ENCODE results near the gene VKORC1. TPM values are rescaled to one million over a fixed set of nuclear protein-coding genes. Genes with fewer than 3 reads are reported as not detected.

VKORC1 gene
- total and polyA plus RNA-seq, 2 experiments from 2014 or later = 89.6 to 100 TPM

DNA sequence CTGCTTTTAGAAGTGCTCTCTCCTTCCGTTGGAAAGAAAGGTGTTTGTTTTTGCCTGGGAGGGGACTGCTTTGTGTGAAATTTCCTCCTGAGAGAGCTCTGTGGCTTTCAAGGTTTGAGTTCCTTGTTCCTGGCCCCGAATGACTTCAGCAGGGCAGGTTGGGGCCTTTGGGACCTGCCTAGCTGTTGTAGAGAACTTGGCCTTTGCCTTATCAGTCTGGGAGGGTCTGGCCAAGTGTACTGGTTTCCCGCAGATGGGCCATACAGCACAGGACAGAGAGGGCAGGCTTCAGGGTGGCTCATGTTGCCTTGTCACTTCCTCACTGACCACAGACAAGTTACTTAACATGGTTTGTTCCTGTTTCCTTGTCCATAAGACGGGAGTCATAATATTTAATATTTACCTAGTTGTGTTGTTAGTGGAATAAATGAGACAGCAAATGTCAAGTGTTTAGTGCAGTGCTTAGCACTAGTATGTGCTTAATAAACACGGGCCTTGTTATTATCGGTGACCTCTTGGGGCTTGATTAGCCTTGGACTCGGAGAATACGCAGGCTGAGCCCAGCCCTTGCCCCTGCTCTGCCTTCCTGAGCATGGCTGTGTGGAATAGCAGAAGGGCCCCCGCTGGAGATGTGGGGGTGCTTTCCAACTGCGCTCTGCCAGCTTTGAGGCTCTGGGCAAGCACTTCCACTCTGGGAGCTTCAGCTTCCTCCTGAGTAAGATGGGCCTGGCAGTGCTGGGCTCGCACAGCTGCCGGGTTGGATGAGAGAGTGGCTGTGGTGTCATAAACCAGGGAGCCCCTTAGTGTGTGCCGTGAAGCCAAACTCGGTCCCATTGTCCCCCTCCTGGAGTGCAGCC, 34.3 kb upstream of the VKORC1 start:
- peaks cover 24% of the 10 kb centered on the region for H3K4me1 ChIP-seq (ENCODE audit: insufficient read depth)
- H3K79me2 ChIP-seq (replicated peaks; ENCODE audit: insufficient read depth) = peaks cover 6% of the 10 kb centered on the region; the same call in 1 of the 2 replicates
- peaks cover 2% of the 10 kb centered on the region; the same call in 1 of the 3 replicates for H3K9me3 Mint-ChIP-seq
- no peak overlapping the region for H2AFZ ChIP-seq
- no peak overlapping the region for H3K4me3 ChIP-seq
- ATAC-seq (no peak), DNase-seq (ENCODE audit: low spot score) (no peak)
- H3K36me3 ChIP-seq (ENCODE audit: insufficient read depth) = peaks cover 9% of the 10 kb centered on the region
- H3K9me2 ChIP-seq (ENCODE audit: insufficient read depth) = no peaks in the 10 kb centered on the region
- no peaks in the 10 kb centered on the region; the same call in none of the 2 replicates for H4K20me1 ChIP-seq (replicated peaks; ENCODE audit: insufficient read depth)
- H3K27ac ChIP-seq (ENCODE audit: low read depth) = 0 out of 2 replicates have a peak overlapping the region, but pooled peaks have one; percentile 72
- peaks cover 45% of the 10 kb centered on the region for H3K36me3 Mint-ChIP-seq (ENCODE audit: low read depth)
- H3K4me1 Mint-ChIP-seq = peaks cover 37% of the 10 kb centered on the region
- H3K4me3 Mint-ChIP-seq = no peak overlapping the region
- H3K27ac Mint-ChIP-seq = no peak overlapping the region
- no peaks in the 10 kb centered on the region; the same call in 1 of the 2 replicates for H3F3A ChIP-seq (replicated peaks; ENCODE audit: low read depth)
- H3K4me2 ChIP-seq = no peak overlapping the region
- no peaks in the 10 kb centered on the region for H3K27me3 ChIP-seq (ENCODE audit: insufficient read depth)
- H3K27me3 Mint-ChIP-seq (ENCODE audit: insufficient read depth, low read depth, poor library complexity) = peaks cover 19% of the 10 kb centered on the region
- no peak for TF ChIP-seq POLR2AphosphoS5 (IDR thresholded peaks at IDR 0.05; ENCODE audit: low read depth)
- no peak for TF ChIP-seq EZH2phosphoT487 (IDR thresholded peaks at IDR 0.05; ENCODE audit: unreplicated experiment)
- no peak for TF ChIP-seq CREB1 (CRISPR knock-in tag; IDR thresholded peaks at IDR 0.05; ENCODE audit: low read depth)

GRCh38 chr16:31127182-31127581, 32.6 kb upstream of the VKORC1 start:
- peaks cover 37% of the 10 kb centered on the region for H3K36me3 Mint-ChIP-seq (ENCODE audit: low read depth)
- no peak for ATAC-seq
- H3K4me2 ChIP-seq = no peak overlapping the region

More at GRCh38 chr16:31127182-31127581, 32.6 kb upstream of the VKORC1 start:
- H3K79me2 ChIP-seq (replicated peaks; ENCODE audit: insufficient read depth) = no peaks in the 10 kb centered on the region
- H3K9me2 ChIP-seq (ENCODE audit: insufficient read depth) = no peaks in the 10 kb centered on the region
- H4K20me1 ChIP-seq (replicated peaks; ENCODE audit: insufficient read depth) = no peaks in the 10 kb centered on the region; the same call in none of the 2 replicates
- H3K36me3 ChIP-seq (ENCODE audit: insufficient read depth) = peaks cover 20% of the 10 kb centered on the region
- Mint-ChIP-seq H3K4me3 (no peak overlapping the region), H3K27ac (no peak overlapping the region), H3K27me3 (ENCODE audit: insufficient read depth, low read depth, poor library complexity) (peaks cover 9% of the 10 kb centered on the region), H3K9me3 (peaks cover 2% of the 10 kb centered on the region; the same call in 1 of the 3 replicates), H3K4me1 (peaks cover 20% of the 10 kb centered on the region)
- no peaks in the 10 kb centered on the region; the same call in 1 of the 2 replicates for H3F3A ChIP-seq (replicated peaks; ENCODE audit: low read depth)
- peaks cover 13% of the 10 kb centered on the region; the same call in 1 of the 2 replicates for H3K4me1 ChIP-seq (ENCODE audit: insufficient read depth)
- H3K27ac ChIP-seq (ENCODE audit: low read depth) = no peak overlapping the region
- no peak overlapping the region for H3K4me3 ChIP-seq
- H2AFZ ChIP-seq = no peak overlapping the region
- no peak for DNase-seq (ENCODE audit: low spot score)
- no peak for TF ChIP-seq EZH2phosphoT487 (IDR thresholded peaks at IDR 0.05; ENCODE audit: unreplicated experiment)
- TF ChIP-seq EZH2 (IDR thresholded peaks at IDR 0.05; ENCODE audit: low read depth, unreplicated experiment) = no peak
- TF ChIP-seq CTCF (conservative IDR thresholded peaks at IDR 0.05; ENCODE audit: low read depth in 2 of 2) = no peak
- H3K27me3 ChIP-seq (ENCODE audit: insufficient read depth) = no peaks in the 10 kb centered on the region

Data from GM23338 (cell line).